Measurements from ENCODE around the gene SGMS1. TPM values are rescaled to one million over a fixed set of nuclear protein-coding genes. Genes with fewer than 3 reads are reported as not detected.

The SGMS1 gene
- polyA plus RNA-seq, 1 donor (not counting 4 experiments of a cell fraction or from before 2014, with no cell fraction given): 18.3 TPM

DNA sequence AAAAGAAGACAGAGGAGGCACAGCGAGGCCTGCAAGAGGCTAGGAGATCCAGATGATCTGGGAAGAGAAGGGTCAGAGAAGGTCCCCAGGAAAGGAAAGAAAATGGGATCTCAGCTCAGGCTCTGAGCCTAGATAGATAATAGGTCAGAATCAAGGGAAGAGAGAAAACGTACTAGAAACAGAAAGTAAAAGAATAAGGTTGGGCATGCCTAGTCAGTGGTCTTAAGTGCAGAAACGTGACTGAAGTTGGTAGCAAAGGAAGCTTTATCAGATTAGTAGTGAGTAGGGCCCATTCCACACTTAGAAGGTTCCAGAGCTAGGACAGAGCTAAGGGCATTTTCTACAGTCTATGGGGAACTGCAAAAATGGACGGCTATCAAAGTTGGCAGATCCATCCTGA is 287.6 kb downstream of the SGMS1 start:
- Histone ChIP-seq H3K4me1 (ENCODE audit: control insufficient read depth, extremely low read depth, insufficient read depth, low read length) (no peaks in the 10 kb centered on the region), H3K4me2 (ENCODE audit: control insufficient read depth, extremely low read depth, insufficient read depth, low read depth, low read length) (no peak overlapping the region), H2AFZ (ENCODE audit: control insufficient read depth, low read length) (no peak overlapping the region), H3K27ac (ENCODE audit: control insufficient read depth, insufficient read depth, low read length) (no peak overlapping the region), H3K9me3 (ENCODE audit: control insufficient read depth, low read depth, low read length) (no peaks in the 10 kb centered on the region), H3K27me3 (ENCODE audit: control insufficient read depth, extremely low read depth, insufficient read depth, low read length) (no peaks in the 10 kb centered on the region), H3K9me1 (ENCODE audit: control insufficient read depth, extremely low read depth, insufficient read depth, low read length) (no peaks in the 10 kb centered on the region), H3K9ac (ENCODE audit: control insufficient read depth, extremely low read depth, insufficient read depth, low read length) (no peak overlapping the region), H4K20me1 (ENCODE audit: control insufficient read depth, extremely low read depth, insufficient read depth, low read length) (no peaks in the 10 kb centered on the region), H3K79me2 (ENCODE audit: control insufficient read depth, insufficient read depth, low read length) (no peaks in the 10 kb centered on the region), H3K4me3 (ENCODE audit: control insufficient read depth in 2 of 3, extremely low read depth in 1 of 3, insufficient read depth in 2 of 3, low read depth in 1 of 3, low read length in 3 of 3) (no peak overlapping the region), H3K36me3 (ENCODE audit: control insufficient read depth in 2 of 2, extremely low read depth in 1 of 2, insufficient read depth in 2 of 2, low read length in 2 of 2) (peaks cover 0 to 3% of the 10 kb centered on the region in 2 experiments)
- DNase-seq (ENCODE audit: low read depth, low spot score) (no peak), FAIRE-seq (no peak)
- TF ChIP-seq, protein P1, sequence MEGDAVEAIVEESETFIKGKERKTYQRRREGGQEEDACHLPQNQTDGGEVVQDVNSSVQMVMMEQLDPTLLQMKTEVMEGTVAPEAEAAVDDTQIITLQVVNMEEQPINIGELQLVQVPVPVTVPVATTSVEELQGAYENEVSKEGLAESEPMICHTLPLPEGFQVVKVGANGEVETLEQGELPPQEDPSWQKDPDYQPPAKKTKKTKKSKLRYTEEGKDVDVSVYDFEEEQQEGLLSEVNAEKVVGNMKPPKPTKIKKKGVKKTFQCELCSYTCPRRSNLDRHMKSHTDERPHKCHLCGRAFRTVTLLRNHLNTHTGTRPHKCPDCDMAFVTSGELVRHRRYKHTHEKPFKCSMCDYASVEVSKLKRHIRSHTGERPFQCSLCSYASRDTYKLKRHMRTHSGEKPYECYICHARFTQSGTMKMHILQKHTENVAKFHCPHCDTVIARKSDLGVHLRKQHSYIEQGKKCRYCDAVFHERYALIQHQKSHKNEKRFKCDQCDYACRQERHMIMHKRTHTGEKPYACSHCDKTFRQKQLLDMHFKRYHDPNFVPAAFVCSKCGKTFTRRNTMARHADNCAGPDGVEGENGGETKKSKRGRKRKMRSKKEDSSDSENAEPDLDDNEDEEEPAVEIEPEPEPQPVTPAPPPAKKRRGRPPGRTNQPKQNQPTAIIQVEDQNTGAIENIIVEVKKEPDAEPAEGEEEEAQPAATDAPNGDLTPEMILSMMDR (optimal IDR thresholded peaks at IDR 0.05 in 1 of 3, IDR thresholded peaks at IDR 0.05 in 1 of 3, conservative IDR thresholded peaks at IDR 0.05 in 1 of 3; ENCODE audit: extremely low read depth in 1 of 3, insufficient read depth in 2 of 3, low read length in 3 of 3): no peak
- TF ChIP-seq EZH2 (IDR thresholded peaks at IDR 0.05; ENCODE audit: low read length): no peak
- dilution Hi-C loops (cut with MboI; ENCODE audit: extremely low pct_ligation_motif_present, low sequenced_read_pairs): no loop called here

- TF ChIP-seq, protein P1 (optimal IDR thresholded peaks at IDR 0.05 in 1 of 3, IDR thresholded peaks at IDR 0.05 in 1 of 3, conservative IDR thresholded peaks at IDR 0.05 in 1 of 3; ENCODE audit: extremely low read depth in 1 of 3, insufficient read depth in 2 of 3, low read length in 3 of 3): no peak
- no peak for TF ChIP-seq EZH2 (IDR thresholded peaks at IDR 0.05; ENCODE audit: low read length)
- Histone ChIP-seq H3K9ac (ENCODE audit: control insufficient read depth, extremely low read depth, insufficient read depth, low read length) (no peak overlapping the region), H3K4me3 (ENCODE audit: control insufficient read depth in 2 of 3, extremely low read depth in 1 of 3, insufficient read depth in 2 of 3, low read depth in 1 of 3, low read length in 3 of 3) (no peak overlapping the region), H3K27me3 (ENCODE audit: control insufficient read depth, extremely low read depth, insufficient read depth, low read length) (no peaks in the 10 kb centered on the region), H3K27ac (ENCODE audit: control insufficient read depth, insufficient read depth, low read length) (no peak overlapping the region), H3K4me1 (ENCODE audit: control insufficient read depth, extremely low read depth, insufficient read depth, low read length) (no peaks in the 10 kb centered on the region), H3K4me2 (ENCODE audit: control insufficient read depth, extremely low read depth, insufficient read depth, low read depth, low read length) (no peak overlapping the region), H2AFZ (ENCODE audit: control insufficient read depth, low read length) (no peak overlapping the region), H3K36me3 (ENCODE audit: control insufficient read depth in 2 of 2, extremely low read depth in 1 of 2, insufficient read depth in 2 of 2, low read length in 2 of 2) (peaks cover 0 to 2% of the 10 kb centered on the region in 2 experiments), H3K79me2 (ENCODE audit: control insufficient read depth, insufficient read depth, low read length) (no peaks in the 10 kb centered on the region), H4K20me1 (ENCODE audit: control insufficient read depth, extremely low read depth, insufficient read depth, low read length) (no peaks in the 10 kb centered on the region), H3K9me1 (ENCODE audit: control insufficient read depth, extremely low read depth, insufficient read depth, low read length) (no peaks in the 10 kb centered on the region), H3K9me3 (ENCODE audit: control insufficient read depth, low read depth, low read length) (no peaks in the 10 kb centered on the region)
- no peak for DNase-seq (ENCODE audit: low read depth, low spot score)
- dilution Hi-C loops (cut with MboI; ENCODE audit: extremely low pct_ligation_motif_present, low sequenced_read_pairs): no loop called here
- FAIRE-seq: no peak
Measured at GRCh38 chr10:50335397-50335796, 288.4 kb downstream of the SGMS1 start.
